Activated CD8-positive, alpha-beta T cell treated with anti-CD3 and anti-CD28 coated beads, Interleukin-2, amount 10 ng/mL, durations not matched to agents 7 days and 5 days (primary cell): ENCODE data around the gene DCDC2. TPM values are rescaled to one million over a fixed set of nuclear protein-coding genes. Genes with fewer than 3 reads are reported as not detected.
"Not testable (repeated sequence)": the region's sequence is repeated elsewhere in the genome, so short reads cannot be mapped to it uniquely, and the experiment has no call there.

Experiments used
- ATAC-seq: fragments of 150-1000 bp; cut with Tn5 transposase; one replicate; pipeline ENCODE4 v1.10.0; 2021; ENCODE audit warnings: moderate library complexity
- CTCF ChIA-PET: fragments of 350-600 bp; sonication (Branson Sonifier 250); formaldehyde crosslinking; loops from one replicate; lab custom pipeline; 2021; ENCODE audit warnings: antibody characterized with exemption; lab: Charles Lee
- POLR2A ChIA-PET: fragments of 350-600 bp; sonication (Branson Sonifier 250); formaldehyde crosslinking; loops from one replicate; lab custom pipeline; 2021; ENCODE audit warnings: antibody characterized with exemption; lab: Charles Lee
- DNase-seq: peaks from one replicate; pipeline ENCODE4 v3.0.0-alpha.2; 2020
- H3K27ac Mint-ChIP-seq: one replicate; pipeline ENCODE4 v1.8.0; 2021; ENCODE audit warnings: mild to moderate bottlenecking, mixed read lengths
- H3K27me3 Mint-ChIP-seq: one replicate; pipeline ENCODE4 v1.8.0; 2021; ENCODE audit warnings: low read depth, mixed read lengths
- H3K36me3 Mint-ChIP-seq: one replicate; pipeline ENCODE4 v1.8.0; 2021; ENCODE audit warnings: low read depth, mixed read lengths
- H3K4me1 Mint-ChIP-seq: one replicate; pipeline ENCODE4 v1.8.0; 2021; ENCODE audit warnings: low read depth, mixed read lengths
- H3K4me3 Mint-ChIP-seq: one replicate; pipeline ENCODE4 v1.8.0; 2021; ENCODE audit warnings: mild to moderate bottlenecking, mixed read lengths
- H3K9me3 Mint-ChIP-seq: one replicate; pipeline ENCODE4 v1.8.0; 2022; ENCODE audit warnings: mixed read lengths; ENCODE audit not compliant: insufficient read depth
- total RNA-seq, 2 experiments: library from RNA; stranded (reverse); gene quantifications; one replicate each; pipeline ENCODE4 v1.2.3, GENCODE V29; 2021

The DCDC2 gene
- total RNA-seq, 2 experiments from 2014 or later: not detected

DNA sequence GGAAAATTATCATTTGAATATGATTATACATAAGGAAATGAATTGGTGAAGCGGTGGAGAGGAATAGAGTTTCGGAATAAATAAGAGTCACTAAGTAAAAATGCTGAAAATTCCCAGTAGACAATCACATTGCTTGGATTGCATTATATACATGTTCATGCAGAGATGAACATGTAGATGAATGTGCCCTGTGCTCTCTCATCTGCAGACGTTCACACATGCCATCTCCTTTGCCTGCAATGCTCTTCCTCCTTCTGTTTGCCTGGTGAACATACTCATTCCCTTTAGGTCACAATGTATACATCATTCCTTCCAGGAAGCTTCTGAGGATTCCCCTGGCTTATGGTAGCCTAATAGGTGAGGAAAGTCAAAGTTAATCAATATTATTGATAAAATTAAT, 17.9 kb downstream of the DCDC2 start:
- ATAC-seq (no peak), DNase-seq (no peak)
- Mint-ChIP-seq H3K27me3 (peaks cover 10% of the 10 kb centered on the region), H3K4me1 (no peaks in the 10 kb centered on the region), H3K9me3 (no peaks in the 10 kb centered on the region), H3K36me3 (no peaks in the 10 kb centered on the region), H3K4me3 (no peak overlapping the region), H3K27ac (no peak overlapping the region)
- ChIA-PET CTCF (no interaction called here), POLR2A (no interaction called here)

DNA sequence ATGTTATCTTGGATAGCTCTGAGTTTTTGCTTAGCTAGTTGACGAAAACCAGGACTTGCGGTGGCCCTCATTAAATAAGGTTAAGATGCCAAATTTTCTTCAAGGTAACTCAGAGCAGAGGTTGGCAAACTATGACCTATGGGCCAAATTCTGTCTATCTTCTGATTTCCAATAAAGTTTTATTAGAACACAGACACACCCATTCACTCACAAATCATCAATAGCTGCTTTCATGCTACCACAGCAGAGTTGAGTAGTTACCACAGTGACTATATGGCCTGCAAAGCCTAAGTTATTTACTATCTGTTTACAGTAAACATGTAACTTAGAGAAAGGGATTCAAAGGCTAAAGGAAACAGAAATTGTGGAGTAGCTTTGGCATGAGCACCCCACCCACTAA, 23.6 kb downstream of the DCDC2 start:
- ATAC-seq: no peak
- Mint-ChIP-seq H3K4me3 (no peak overlapping the region), H3K36me3 (no peaks in the 10 kb centered on the region), H3K27ac (no peak overlapping the region), H3K4me1 (no peaks in the 10 kb centered on the region), H3K27me3 (peaks cover 2% of the 10 kb centered on the region), H3K9me3 (no peaks in the 10 kb centered on the region)
- DNase-seq: no peak
- CTCF ChIA-PET: no interaction called here
- POLR2A ChIA-PET: no interaction called here

DNA sequence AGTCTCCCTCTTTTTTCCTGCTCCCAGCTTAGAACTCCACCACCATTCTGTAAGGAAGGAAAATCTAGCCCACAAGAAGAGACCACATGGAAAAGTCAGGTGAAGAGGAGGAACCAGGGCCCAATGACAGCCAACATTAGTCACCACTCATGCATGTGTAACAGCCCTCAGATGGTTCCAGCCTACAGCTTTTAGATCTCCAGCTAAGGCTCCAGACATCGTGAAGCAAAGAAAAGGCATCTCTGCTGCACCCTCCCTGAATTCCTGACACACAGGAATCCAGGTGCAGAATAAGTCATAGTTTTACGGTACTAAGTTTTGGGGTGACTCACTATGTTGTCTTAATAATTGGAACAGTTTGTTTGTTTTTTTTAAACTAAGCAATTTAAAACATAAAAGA, 25.5 kb downstream of the DCDC2 start:
- no peaks in the 10 kb centered on the region for H3K9me3 Mint-ChIP-seq
- H3K27ac Mint-ChIP-seq: no peak overlapping the region
- ChIA-PET POLR2A (no interaction called here), CTCF (no interaction called here)
- H3K4me1 Mint-ChIP-seq: no peaks in the 10 kb centered on the region
- H3K27me3 Mint-ChIP-seq: peaks cover 3% of the 10 kb centered on the region
- no peaks in the 10 kb centered on the region for H3K36me3 Mint-ChIP-seq
- H3K4me3 Mint-ChIP-seq: no peak overlapping the region
- DNase-seq (no peak), ATAC-seq (no peak)

DNA sequence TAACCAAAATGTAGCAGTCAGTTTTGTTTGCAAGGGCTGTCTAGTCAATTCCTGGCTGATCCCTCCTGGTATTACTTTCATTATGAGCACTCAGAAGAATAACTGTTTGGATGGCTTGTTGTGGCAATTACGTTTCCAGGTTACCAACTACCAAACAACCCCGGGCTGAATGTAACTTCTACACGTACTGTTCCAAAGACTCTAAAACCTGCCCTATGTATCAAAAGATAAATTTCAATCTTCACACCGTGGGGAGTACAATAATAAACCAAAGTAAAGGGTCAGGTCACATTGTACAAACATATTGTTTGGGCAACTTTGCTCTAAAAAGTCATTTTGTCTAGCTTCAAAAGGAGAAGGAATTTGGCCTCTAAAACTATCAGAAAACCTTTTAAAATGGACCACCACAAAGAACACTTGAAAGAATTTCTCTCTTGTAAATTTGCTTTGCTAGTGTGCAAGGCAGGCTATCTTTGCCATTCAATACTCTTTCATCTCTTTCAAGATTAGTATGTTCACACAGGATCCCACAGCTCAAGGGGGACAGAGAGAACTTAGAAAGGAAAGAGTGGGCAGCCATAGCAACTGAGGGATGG, 27.6 kb downstream of the DCDC2 start:
- no peak for ATAC-seq
- DNase-seq: no peak
- POLR2A ChIA-PET: no interaction called here
- Mint-ChIP-seq H3K27ac (no peak overlapping the region), H3K27me3 (peaks cover 3% of the 10 kb centered on the region), H3K4me1 (no peaks in the 10 kb centered on the region), H3K9me3 (no peaks in the 10 kb centered on the region), H3K4me3 (no peak overlapping the region), H3K36me3 (no peaks in the 10 kb centered on the region)
- CTCF ChIA-PET: interaction anchor here (0.9 kb wide), 1 partner anchor 48 kb away, joined by 3 read pairs; no protein-coding TSS in a partner anchor

DNA sequence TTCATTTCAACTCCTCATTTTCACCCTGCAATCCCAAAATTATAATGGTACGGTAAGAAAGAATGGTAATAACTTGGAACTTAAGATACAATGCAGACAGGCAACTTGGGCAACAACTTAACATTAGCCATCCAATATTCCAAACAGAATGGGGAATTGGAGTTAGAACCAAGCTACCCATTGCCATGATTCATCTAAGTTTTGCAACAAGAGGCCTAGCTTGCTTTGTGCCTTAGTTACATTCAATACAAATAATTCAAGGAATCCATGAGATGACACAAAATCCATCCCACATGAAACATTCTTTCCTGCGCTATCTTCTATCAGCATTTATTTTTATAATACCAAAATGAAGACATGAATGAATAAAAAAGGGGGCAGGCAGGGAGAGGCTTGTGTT, 28.4 kb downstream of the DCDC2 start:
- no peak overlapping the region for H3K27ac Mint-ChIP-seq
- H3K27me3 Mint-ChIP-seq: peaks cover 6% of the 10 kb centered on the region
- H3K4me3 Mint-ChIP-seq: no peak overlapping the region
- no peak for DNase-seq
- ATAC-seq: no peak
- ChIA-PET CTCF (interaction anchor here (0.9 kb wide), 1 partner anchor 192 kb away, joined by 3 read pairs; no protein-coding TSS in a partner anchor), POLR2A (no interaction called here)
- no peaks in the 10 kb centered on the region for H3K36me3 Mint-ChIP-seq
- H3K9me3 Mint-ChIP-seq: no peaks in the 10 kb centered on the region
- H3K4me1 Mint-ChIP-seq: no peaks in the 10 kb centered on the region

DNA sequence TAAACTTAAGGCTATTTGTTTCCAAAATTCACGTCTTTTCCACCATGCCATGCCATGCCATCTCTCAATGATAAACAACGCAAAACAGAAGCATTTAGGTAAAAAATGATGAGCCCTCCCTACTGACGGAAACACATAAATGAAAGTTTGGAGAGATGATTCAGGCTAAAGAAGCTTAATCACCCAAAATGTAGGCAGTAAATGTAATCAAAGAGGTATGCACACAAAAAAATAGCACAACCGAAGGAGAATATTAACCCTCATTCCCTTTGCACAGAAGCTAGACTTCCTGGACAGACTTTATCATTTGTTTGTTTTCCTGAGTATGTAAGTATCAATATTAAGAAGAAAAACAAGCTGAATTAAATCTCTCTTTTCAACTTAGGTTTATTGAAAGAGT, 28.8 kb downstream of the DCDC2 start:
- no peak overlapping the region for H3K27ac Mint-ChIP-seq
- POLR2A ChIA-PET: no interaction called here
- H3K4me3 Mint-ChIP-seq: no peak overlapping the region
- H3K4me1 Mint-ChIP-seq: no peaks in the 10 kb centered on the region
- ATAC-seq (no peak), DNase-seq (no peak)
- peaks cover 8% of the 10 kb centered on the region for H3K27me3 Mint-ChIP-seq
- H3K36me3 Mint-ChIP-seq: no peaks in the 10 kb centered on the region
- CTCF ChIA-PET: interaction anchor here (0.9 kb wide), 1 partner anchor 192 kb away, joined by 3 read pairs; no protein-coding TSS in a partner anchor
- no peaks in the 10 kb centered on the region for H3K9me3 Mint-ChIP-seq

DNA sequence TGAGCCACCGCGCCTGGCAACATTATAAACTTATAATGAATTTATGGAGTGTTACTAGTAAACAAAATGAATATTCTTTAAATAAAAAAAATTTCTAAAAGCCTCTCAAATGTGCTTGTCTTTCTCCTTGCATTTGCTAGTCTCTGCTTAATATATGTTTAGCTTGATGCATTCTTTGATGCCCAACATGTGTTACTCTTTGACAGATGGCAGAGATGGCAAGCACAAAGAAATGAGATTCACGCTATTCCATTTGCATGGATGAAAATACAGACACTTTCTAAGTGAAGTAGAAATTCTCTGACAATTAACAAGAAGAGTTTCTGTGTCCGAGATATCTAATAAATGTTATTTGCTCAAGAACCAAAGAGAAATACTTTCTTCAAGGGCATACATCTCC, 30.1 kb downstream of the DCDC2 start:
- POLR2A ChIA-PET: no interaction called here

DNA sequence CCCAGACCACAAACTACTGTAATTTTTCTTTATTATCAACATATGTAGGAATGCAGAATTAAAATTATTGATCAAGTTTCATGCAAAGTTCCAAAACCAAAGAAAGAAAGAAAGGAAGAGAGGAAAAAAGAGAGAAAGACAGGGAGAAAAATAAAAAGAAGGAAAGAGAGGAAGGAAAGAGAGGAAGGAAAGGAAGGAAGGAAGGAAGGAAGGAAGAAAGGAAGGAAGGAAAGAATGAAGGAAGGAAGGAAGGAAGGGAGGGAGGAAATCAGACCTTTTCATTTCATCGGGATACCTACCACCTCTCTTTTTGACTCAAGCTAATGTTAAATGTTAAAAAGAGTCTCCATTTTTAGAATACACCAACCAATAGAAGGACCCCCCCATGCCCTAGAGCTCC, 31.9 kb downstream of the DCDC2 start:
- no peak overlapping the region for H3K4me3 Mint-ChIP-seq
- H3K27me3 Mint-ChIP-seq: peaks cover 10% of the 10 kb centered on the region
- H3K36me3 Mint-ChIP-seq: no peaks in the 10 kb centered on the region
- H3K9me3 Mint-ChIP-seq: no peaks in the 10 kb centered on the region
- POLR2A ChIA-PET: no interaction called here
- H3K27ac Mint-ChIP-seq: no peak overlapping the region
- CTCF ChIA-PET: no interaction called here
- DNase-seq: no peak
- ATAC-seq: no peak
- no peaks in the 10 kb centered on the region for H3K4me1 Mint-ChIP-seq

More for the DNA sequence above, 30.1 kb downstream of the DCDC2 start:
- Mint-ChIP-seq H3K4me3 (no peak overlapping the region), H3K36me3 (no peaks in the 10 kb centered on the region), H3K27me3 (peaks cover 10% of the 10 kb centered on the region), H3K9me3 (no peaks in the 10 kb centered on the region), H3K27ac (no peak overlapping the region), H3K4me1 (no peaks in the 10 kb centered on the region)
- CTCF ChIA-PET: no interaction called here
- ATAC-seq (no peak), DNase-seq (no peak)

DNA sequence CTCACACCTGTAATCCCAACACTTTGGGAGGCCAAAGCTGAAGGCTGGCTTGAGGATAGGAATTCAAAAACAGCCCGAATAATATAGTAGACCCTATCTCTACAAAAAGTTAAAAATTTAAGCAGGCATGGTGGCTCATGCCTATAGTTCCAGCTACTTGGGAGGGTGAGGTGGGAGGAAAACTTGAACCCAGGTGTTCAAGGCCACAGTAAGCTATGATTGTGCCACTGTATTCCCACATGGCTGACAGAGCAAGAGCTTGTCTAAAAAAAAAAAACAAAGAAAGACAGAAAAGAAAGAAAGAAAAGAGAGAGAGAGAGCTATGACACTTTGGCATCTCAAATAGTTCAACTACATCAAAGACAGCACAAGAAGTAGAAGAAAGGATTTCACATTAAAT, 33.2 kb downstream of the DCDC2 start:
- DNase-seq (no peak), ATAC-seq (no peak)
- Mint-ChIP-seq H3K27ac (no peak overlapping the region), H3K4me1 (no peaks in the 10 kb centered on the region), H3K4me3 (no peak overlapping the region), H3K9me3 (no peaks in the 10 kb centered on the region), H3K27me3 (peaks cover 12% of the 10 kb centered on the region), H3K36me3 (no peaks in the 10 kb centered on the region)
- POLR2A ChIA-PET: no interaction called here
- CTCF ChIA-PET: no interaction called here

DNA sequence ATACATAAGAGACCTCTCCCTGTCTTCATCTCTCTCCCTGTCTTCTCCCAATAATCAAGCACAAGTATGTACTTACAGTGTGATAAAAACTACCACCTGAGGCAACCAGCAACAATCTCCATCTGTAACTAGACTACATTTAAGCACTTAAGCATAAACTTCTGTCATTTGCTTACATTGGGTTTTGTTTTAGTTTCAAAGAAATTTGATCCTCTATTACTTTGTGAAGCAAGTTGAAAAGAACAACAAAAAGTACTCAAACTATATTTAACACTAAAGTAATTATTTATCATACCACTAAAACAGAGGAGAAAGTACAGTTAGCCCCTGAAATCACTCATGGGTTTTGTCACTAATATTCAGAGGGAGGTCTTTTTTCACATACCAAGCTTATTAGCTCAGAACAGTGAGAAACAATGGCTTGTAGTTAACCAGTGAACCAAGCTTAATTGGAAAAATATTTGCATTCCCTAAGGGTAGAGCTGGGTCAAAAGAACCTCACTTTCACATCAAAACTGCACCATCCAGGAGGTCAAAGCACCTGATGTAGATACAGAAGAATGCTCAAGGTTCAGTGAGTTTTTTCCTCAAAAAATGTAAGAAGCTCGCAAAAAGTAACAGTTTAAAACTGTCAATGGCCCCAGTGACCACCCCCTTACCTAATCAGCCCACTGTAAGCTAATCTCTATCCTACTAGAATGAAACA, 34.1 kb downstream of the DCDC2 start:
- DNase-seq: no peak
- ATAC-seq: no peak
- peaks cover 14% of the 10 kb centered on the region for H3K27me3 Mint-ChIP-seq
- no peak overlapping the region for H3K27ac Mint-ChIP-seq
- POLR2A ChIA-PET: no interaction called here
- no peak overlapping the region for H3K4me3 Mint-ChIP-seq
- CTCF ChIA-PET: no interaction called here
- H3K4me1 Mint-ChIP-seq: no peaks in the 10 kb centered on the region
- H3K36me3 Mint-ChIP-seq: no peaks in the 10 kb centered on the region
- H3K9me3 Mint-ChIP-seq: no peaks in the 10 kb centered on the region

DNA sequence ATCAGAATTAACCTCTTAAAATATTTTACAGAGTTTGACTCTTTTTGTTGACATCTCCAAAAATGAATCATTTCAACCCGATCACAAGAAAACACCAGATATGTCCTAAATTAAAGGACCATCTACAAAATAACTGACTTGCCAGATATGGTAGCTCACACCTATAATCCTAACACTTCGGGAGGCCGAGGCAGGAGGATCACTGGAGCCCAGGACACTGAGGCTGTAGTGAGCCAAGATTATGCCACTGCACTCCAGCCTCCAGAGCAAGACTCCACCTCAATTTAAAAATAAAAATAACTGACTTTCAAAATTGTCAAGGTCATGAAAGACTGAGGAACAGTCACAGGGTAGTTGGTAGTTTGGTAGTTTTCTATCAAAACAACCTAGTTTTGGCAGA, 34.9 kb downstream of the DCDC2 start:
- H3K9me3 Mint-ChIP-seq: no peaks in the 10 kb centered on the region
- ChIA-PET CTCF (no interaction called here), POLR2A (no interaction called here)
- no peak overlapping the region for H3K4me3 Mint-ChIP-seq
- no peak for ATAC-seq
- H3K36me3 Mint-ChIP-seq: no peaks in the 10 kb centered on the region
- no peak overlapping the region for H3K27ac Mint-ChIP-seq
- no peak for DNase-seq
- no peaks in the 10 kb centered on the region for H3K4me1 Mint-ChIP-seq
- H3K27me3 Mint-ChIP-seq: peaks cover 19% of the 10 kb centered on the region

DNA sequence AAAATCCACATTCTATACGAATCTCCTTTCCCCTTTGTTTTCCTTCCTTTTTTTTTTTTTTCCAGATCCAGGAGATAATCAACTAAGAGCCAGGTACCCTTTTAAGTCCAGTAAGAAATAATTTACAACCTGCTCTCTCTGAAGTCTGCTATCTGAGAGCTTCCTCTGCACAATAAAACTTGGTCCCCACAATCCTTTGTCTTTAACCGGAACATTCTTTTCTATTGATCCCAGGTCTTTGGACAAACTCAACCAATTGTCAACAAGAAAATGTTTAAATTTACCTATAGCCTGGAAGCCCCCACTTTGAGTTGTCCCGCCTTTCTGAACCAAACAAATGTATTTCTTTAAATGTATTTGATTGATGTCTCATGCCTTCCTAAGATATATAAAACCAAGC, 35.4 kb downstream of the DCDC2 start:
- H3K9me3 Mint-ChIP-seq, H3K4me3 Mint-ChIP-seq, H3K4me1 Mint-ChIP-seq, DNase-seq, H3K36me3 Mint-ChIP-seq, ATAC-seq, POLR2A ChIA-PET, H3K27ac Mint-ChIP-seq, CTCF ChIA-PET: not testable (repeated sequence)
- peaks cover 19% of the 10 kb centered on the region for H3K27me3 Mint-ChIP-seq
